ENCODE data around the gene NPTN. TPM values are rescaled to one million over a fixed set of nuclear protein-coding genes. Genes with fewer than 3 reads are reported as not detected.

The NPTN gene
- polyA plus RNA-seq (2013, experiment 1 of 2; ENCODE audit: insufficient read length), result 174 TPM
- polyA plus RNA-seq (2013, experiment 2 of 2; ENCODE audit: insufficient read length), result 174 TPM

- peak; percentile 98 for DNase-seq
Observed at GRCh38 chr15:73633111-73633990, at the start of gene NPTN. NPTN (minus strand) TSS chr15:73633389; CDS start chr15:73633215, 174 bp downstream.

- no peak for DNase-seq
Observed at GRCh38 chr15:73682600-73683090, 49.5 kb upstream of the NPTN start.

GRCh38 chr15:73681856-73682599 is 48.8 kb upstream of the NPTN start:
- no peak for DNase-seq

GRCh38 chr15:73681063-73681462 is 47.9 kb upstream of the NPTN start:
- DNase-seq, result no peak

GRCh38 chr15:73680549-73680948 is 47.4 kb upstream of the NPTN start:
- no peak for DNase-seq

GRCh38 chr15:73679964-73680363 is 46.8 kb upstream of the NPTN start:
- DNase-seq, result no peak

- DNase-seq, result no peak
Observed at GRCh38 chr15:73679180-73679579, 46.0 kb upstream of the NPTN start.

GRCh38 chr15:73678498-73678897 is 45.3 kb upstream of the NPTN start:
- DNase-seq, result no peak

- no peak for DNase-seq
Observed at GRCh38 chr15:73677733-73678132, 44.5 kb upstream of the NPTN start.

- peak; percentile 61 for DNase-seq
Observed at GRCh38 chr15:73677146-73677607, 44.0 kb upstream of the NPTN start.

- DNase-seq, result no peak
Observed at GRCh38 chr15:73674587-73674986, 41.4 kb upstream of the NPTN start.

- DNase-seq, result no peak
Observed at GRCh38 chr15:73660455-73660854, 27.3 kb upstream of the NPTN start.

- DNase-seq, result no peak
Observed at GRCh38 chr15:73658645-73659044, 25.5 kb upstream of the NPTN start.

GRCh38 chr15:73655724-73656123 is 22.5 kb upstream of the NPTN start:
- DNase-seq, result no peak

- no peak for DNase-seq
Observed at GRCh38 chr15:73654659-73655058, 21.5 kb upstream of the NPTN start.

- DNase-seq, result no peak
Observed at GRCh38 chr15:73650416-73651126, 17.4 kb upstream of the NPTN start.

GRCh38 chr15:73648014-73648295 is 14.8 kb upstream of the NPTN start:
- no peak for DNase-seq

- DNase-seq, result no peak
Observed at GRCh38 chr15:73647259-73648013, 14.2 kb upstream of the NPTN start.

GRCh38 chr15:73639464-73639863 is 6.3 kb upstream of the NPTN start:
- peak; percentile 50 for DNase-seq

- peak; percentile 43 for DNase-seq
Observed at GRCh38 chr15:73637527-73637926, 4.3 kb upstream of the NPTN start.

- DNase-seq, result peak; percentile 94
Observed at GRCh38 chr15:73633991-73634495, 854 bp upstream of the NPTN start.

GRCh38 chr15:73632670-73633058 is 525 bp downstream of the NPTN start:
- DNase-seq, result no peak
